ENCODE results near the gene IPMK. TPM values are rescaled to one million over a fixed set of nuclear protein-coding genes. Genes with fewer than 3 reads are reported as not detected.

The IPMK gene
- total RNA-seq, 1 experiment from 2014 or later: 10.0 TPM

DNA sequence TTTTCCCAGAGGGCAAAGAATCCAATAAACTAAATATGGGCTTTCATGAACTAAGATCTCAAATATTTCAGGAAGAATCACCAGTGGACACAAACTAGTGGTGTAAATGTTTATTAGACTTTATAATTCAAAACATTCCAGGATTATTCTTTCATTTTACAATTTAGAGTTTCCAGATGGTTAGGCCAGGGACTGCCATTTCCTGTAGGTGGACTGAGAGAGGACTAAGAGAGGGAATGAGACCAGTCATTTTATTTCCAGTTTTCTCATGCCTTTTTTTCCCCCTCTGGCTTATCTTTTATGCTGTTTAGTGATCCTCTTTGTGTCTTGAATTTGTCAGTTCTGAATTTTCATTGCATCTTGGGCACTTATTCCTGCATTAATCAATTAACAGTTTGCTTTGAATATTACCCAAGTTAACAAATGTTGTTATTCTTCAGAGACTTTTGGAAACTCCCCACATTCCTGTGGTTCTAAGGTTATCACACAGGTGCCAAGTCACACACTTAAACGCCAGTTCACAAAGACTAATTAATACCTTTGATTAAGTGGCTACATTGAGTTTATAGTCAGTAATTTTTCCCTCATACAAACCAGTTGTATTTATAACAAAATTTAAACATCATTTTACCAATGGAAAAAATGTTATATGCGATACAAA lies 13.5 kb upstream of the IPMK start:
- TF ChIP-seq, protein P1, sequence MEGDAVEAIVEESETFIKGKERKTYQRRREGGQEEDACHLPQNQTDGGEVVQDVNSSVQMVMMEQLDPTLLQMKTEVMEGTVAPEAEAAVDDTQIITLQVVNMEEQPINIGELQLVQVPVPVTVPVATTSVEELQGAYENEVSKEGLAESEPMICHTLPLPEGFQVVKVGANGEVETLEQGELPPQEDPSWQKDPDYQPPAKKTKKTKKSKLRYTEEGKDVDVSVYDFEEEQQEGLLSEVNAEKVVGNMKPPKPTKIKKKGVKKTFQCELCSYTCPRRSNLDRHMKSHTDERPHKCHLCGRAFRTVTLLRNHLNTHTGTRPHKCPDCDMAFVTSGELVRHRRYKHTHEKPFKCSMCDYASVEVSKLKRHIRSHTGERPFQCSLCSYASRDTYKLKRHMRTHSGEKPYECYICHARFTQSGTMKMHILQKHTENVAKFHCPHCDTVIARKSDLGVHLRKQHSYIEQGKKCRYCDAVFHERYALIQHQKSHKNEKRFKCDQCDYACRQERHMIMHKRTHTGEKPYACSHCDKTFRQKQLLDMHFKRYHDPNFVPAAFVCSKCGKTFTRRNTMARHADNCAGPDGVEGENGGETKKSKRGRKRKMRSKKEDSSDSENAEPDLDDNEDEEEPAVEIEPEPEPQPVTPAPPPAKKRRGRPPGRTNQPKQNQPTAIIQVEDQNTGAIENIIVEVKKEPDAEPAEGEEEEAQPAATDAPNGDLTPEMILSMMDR (IDR thresholded peaks at IDR 0.05; ENCODE audit: unreplicated experiment): no peak
- Mint-ChIP-seq H3K27me3 (ENCODE audit: unreplicated experiment) (no peaks in the 10 kb centered on the region), H3K4me3 (ENCODE audit: low read depth, unreplicated experiment) (no peak overlapping the region), H3K4me1 (ENCODE audit: low read depth, unreplicated experiment) (peaks cover 35% of the 10 kb centered on the region), H3K9me3 (ENCODE audit: low read depth, unreplicated experiment) (no peaks in the 10 kb centered on the region), H3K36me3 (ENCODE audit: insufficient read depth, unreplicated experiment) (no peaks in the 10 kb centered on the region), H3K27ac (ENCODE audit: unreplicated experiment) (peak overlapping the region; percentile 9)
- BruUV-seq (replicated peaks): no TSS peak
- intact Hi-C loops (cut with micrococcal nuclease; ENCODE audit: unreplicated experiment): no loop called here
- CTCF ChIA-PET: interaction anchor here (0.9 kb wide), 1 partner anchor 19 kb away, joined by 3 read pairs; no protein-coding TSS in a partner anchor
- DNase-seq: peak; percentile 43

DNA sequence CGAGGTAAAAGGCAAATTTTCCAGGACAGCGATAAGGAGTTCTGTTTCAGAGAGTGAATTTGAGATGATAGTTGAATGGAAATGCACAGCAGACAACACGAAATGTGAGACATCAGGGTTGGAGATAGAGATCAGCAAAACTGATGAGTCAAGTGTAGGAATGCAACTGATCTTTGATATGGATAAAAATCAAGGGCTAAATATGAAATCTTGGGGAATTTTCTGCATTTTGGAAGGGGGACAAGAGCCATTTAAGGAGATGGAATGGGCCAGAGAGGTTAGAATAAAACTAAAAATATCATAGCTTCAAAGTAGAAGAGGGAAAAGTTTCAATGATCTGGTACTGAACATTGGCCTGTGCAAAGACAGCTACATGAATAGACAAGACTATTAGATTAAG lies 12.8 kb upstream of the IPMK start:
- no peak for DNase-seq
- TF ChIP-seq, protein P1 (IDR thresholded peaks at IDR 0.05; ENCODE audit: unreplicated experiment): no peak
- intact Hi-C loops (cut with micrococcal nuclease; ENCODE audit: unreplicated experiment): no loop called here
- Mint-ChIP-seq H3K4me1 (ENCODE audit: low read depth, unreplicated experiment) (peaks cover 42% of the 10 kb centered on the region), H3K27ac (ENCODE audit: unreplicated experiment) (peak overlapping the region; percentile 9), H3K4me3 (ENCODE audit: low read depth, unreplicated experiment) (peak overlapping the region; percentile 8), H3K27me3 (ENCODE audit: unreplicated experiment) (no peaks in the 10 kb centered on the region), H3K36me3 (ENCODE audit: insufficient read depth, unreplicated experiment) (peaks cover 1% of the 10 kb centered on the region), H3K9me3 (ENCODE audit: low read depth, unreplicated experiment) (no peaks in the 10 kb centered on the region)
- BruUV-seq (replicated peaks): no TSS peak
- CTCF ChIA-PET: interaction anchor here (0.9 kb wide), 1 partner anchor 19 kb away, joined by 3 read pairs; no protein-coding TSS in a partner anchor

- Mint-ChIP-seq H3K27ac (ENCODE audit: unreplicated experiment) (no peak overlapping the region), H3K4me3 (ENCODE audit: low read depth, unreplicated experiment) (no peak overlapping the region), H3K9me3 (ENCODE audit: low read depth, unreplicated experiment) (no peaks in the 10 kb centered on the region), H3K36me3 (ENCODE audit: insufficient read depth, unreplicated experiment) (peaks cover 4% of the 10 kb centered on the region), H3K27me3 (ENCODE audit: unreplicated experiment) (no peaks in the 10 kb centered on the region), H3K4me1 (ENCODE audit: low read depth, unreplicated experiment) (peaks cover 53% of the 10 kb centered on the region)
- DNase-seq: no peak
- CTCF ChIA-PET: no interaction called here
- intact Hi-C loops (cut with micrococcal nuclease; ENCODE audit: unreplicated experiment): no loop called here
- TF ChIP-seq, protein P1 (IDR thresholded peaks at IDR 0.05; ENCODE audit: unreplicated experiment): no peak
- BruUV-seq (replicated peaks): no TSS peak
Measured at GRCh38 chr10:58278962-58279307, 11.2 kb upstream of the IPMK start.

DNA sequence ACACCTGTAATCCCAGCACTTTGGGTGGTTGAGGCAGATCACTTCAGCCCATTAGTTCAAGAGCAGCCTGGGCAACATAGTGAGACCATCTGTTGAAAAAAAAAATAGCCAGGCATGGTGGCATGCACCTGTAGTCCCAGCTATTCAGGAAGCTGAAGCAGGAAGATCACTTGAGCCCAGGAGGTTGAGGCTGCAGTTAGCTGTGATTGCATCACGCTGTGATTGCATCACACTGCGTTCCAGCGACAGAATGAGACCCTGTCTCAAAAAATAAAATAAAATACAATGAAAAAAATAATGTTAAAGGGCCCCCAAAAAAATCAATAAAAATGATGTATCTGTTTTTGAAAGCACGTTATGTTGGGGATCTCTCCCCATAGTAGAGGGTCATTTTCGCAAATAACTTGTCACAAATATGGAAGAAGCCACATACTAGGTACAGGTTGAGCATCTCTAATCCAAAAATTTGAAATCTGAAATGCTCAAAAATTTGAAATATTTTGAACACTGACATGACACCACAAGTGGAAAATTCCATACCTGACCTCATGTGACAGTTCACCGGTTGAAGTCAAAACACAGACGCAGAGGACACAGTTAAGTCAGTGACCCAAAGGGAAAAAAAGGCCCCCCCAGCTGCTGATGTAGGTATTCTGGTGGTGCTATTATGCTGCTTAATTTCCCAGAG lies 10.7 kb upstream of the IPMK start:
- CTCF ChIA-PET: no interaction called here
- TF ChIP-seq, protein P1 (IDR thresholded peaks at IDR 0.05; ENCODE audit: unreplicated experiment): no peak
- Mint-ChIP-seq H3K27me3 (ENCODE audit: unreplicated experiment) (no peaks in the 10 kb centered on the region), H3K9me3 (ENCODE audit: low read depth, unreplicated experiment) (no peaks in the 10 kb centered on the region), H3K4me3 (ENCODE audit: low read depth, unreplicated experiment) (no peak overlapping the region), H3K36me3 (ENCODE audit: insufficient read depth, unreplicated experiment) (peaks cover 4% of the 10 kb centered on the region), H3K27ac (ENCODE audit: unreplicated experiment) (no peak overlapping the region), H3K4me1 (ENCODE audit: low read depth, unreplicated experiment) (peaks cover 57% of the 10 kb centered on the region)
- DNase-seq: no peak
- intact Hi-C loops (cut with micrococcal nuclease; ENCODE audit: unreplicated experiment): no loop called here
- BruUV-seq (replicated peaks): no TSS peak

Data from Calu3 (cell line).